ENCODE measurements around the gene RPN2.

The RPN2 gene

GRCh38 chr20:37267667-37268313 is 88.7 kb downstream of the RPN2 start:
- DNase-seq (ENCODE audit: low read depth), result no peak

GRCh38 chr20:37270576-37271420 is 91.7 kb downstream of the RPN2 start:
- DNase-seq (ENCODE audit: low read depth), result no peak

- no peak for DNase-seq (ENCODE audit: low read depth)
Measured at GRCh38 chr20:37271421-37271768, 92.3 kb downstream of the RPN2 start.

GRCh38 chr20:37273988-37274387 is 94.9 kb downstream of the RPN2 start:
- DNase-seq (ENCODE audit: low read depth), result no peak

GRCh38 chr20:37274851-37275524 is 95.9 kb downstream of the RPN2 start:
- DNase-seq (ENCODE audit: low read depth), result no peak

- peak; percentile 35 for DNase-seq (ENCODE audit: low read depth)
Measured at GRCh38 chr20:37276494-37277252, 97.5 kb downstream of the RPN2 start.

GRCh38 chr20:37277253-37277593 is 98.1 kb downstream of the RPN2 start:
- DNase-seq (ENCODE audit: low read depth), result no peak

- no peak for DNase-seq (ENCODE audit: low read depth)
Measured at GRCh38 chr20:37278966-37279590, 99.9 kb downstream of the RPN2 start.

- no peak for DNase-seq (ENCODE audit: low read depth)
Measured at GRCh38 chr20:37279820-37280219, 100.7 kb downstream of the RPN2 start.

- no peak for DNase-seq (ENCODE audit: low read depth)
Measured at GRCh38 chr20:37280403-37280802, 101.3 kb downstream of the RPN2 start.

GRCh38 chr20:37282556-37282955 is 103.4 kb downstream of the RPN2 start:
- DNase-seq (ENCODE audit: low read depth), result peak; percentile 38

GRCh38 chr20:37283530-37284195 is 104.5 kb downstream of the RPN2 start:
- no peak for DNase-seq (ENCODE audit: low read depth)

GRCh38 chr20:37284691-37285161 is 105.6 kb downstream of the RPN2 start:
- no peak for DNase-seq (ENCODE audit: low read depth)

- DNase-seq (ENCODE audit: low read depth), result no peak
Measured at GRCh38 chr20:37285664-37286374, 106.7 kb downstream of the RPN2 start.

GRCh38 chr20:37288091-37288490 is 109.0 kb downstream of the RPN2 start:
- DNase-seq (ENCODE audit: low read depth), result no peak

GRCh38 chr20:37290158-37290810 is 111.2 kb downstream of the RPN2 start:
- DNase-seq (ENCODE audit: low read depth), result no peak

Data from GM04503 (cell line).